Spinal cord (tissue), 10 donors: ENCODE data around the gene RNF144A. TPM values are rescaled to one million over a fixed set of nuclear protein-coding genes. Genes with fewer than 3 reads are reported as not detected.

ENCODE experiments used
- DNase-seq, 6 donors: peaks; one replicate each; pipeline versions ENCODE4 v3.0.0 to v3.0.0-alpha.2; 2013 to 2015; ENCODE audit warnings: low spot score in 6 of 6, low read depth in 4 of 6
- H3K27ac ChIP-seq: one replicate; pipeline ENCODE4 v1.5.1; 2013; ENCODE audit warnings: low read depth, low read length, control low read depth
- H3K27me3 ChIP-seq: one replicate; pipeline ENCODE4 v1.6.1; 2013; ENCODE audit warnings: low read length; ENCODE audit not compliant: control insufficient read depth, insufficient read depth
- H3K36me3 ChIP-seq: one replicate; pipeline ENCODE4 v1.6.1; 2013; ENCODE audit warnings: low read length; ENCODE audit not compliant: control insufficient read depth, insufficient read depth
- H3K4me1 ChIP-seq: one replicate; pipeline ENCODE4 v1.6.1; 2013; ENCODE audit warnings: low read length; ENCODE audit not compliant: control insufficient read depth, insufficient read depth
- H3K4me3 ChIP-seq: one replicate; pipeline ENCODE4 v1.5.1; 2013; ENCODE audit warnings: low read depth, low read length, control low read depth
- H3K9me3 ChIP-seq: one replicate; pipeline ENCODE4 v1.6.1; 2013; ENCODE audit warnings: low read length; ENCODE audit not compliant: control insufficient read depth, insufficient read depth
- WGBS: methylation state at CpG from one replicate; pipeline ENCODE4 v1.1.5; 2013; ENCODE audit warnings: missing lambda C conversion rate; ENCODE audit not compliant: insufficient coverage; 5-methylcytosine and 5-hydroxymethylcytosine counted together
- long read RNA-seq, 4 donors: transcript quantifications; one replicate each; lab custom pipeline, GENCODE V29; 2026
- polyA plus RNA-seq, 2 donors: library from polyadenylated mRNA; unstranded; fragments of 120-200 nt; gene quantifications; one replicate each; pipeline ENCODE4 v1.2.1, GENCODE V29; 2013; ENCODE audit not compliant: insufficient read length in 2 of 2
- total RNA-seq, 2 donors: library from RNA; depleted of rRNA in 1 of 2; stranded (reverse); fragments of 120-200 nt in 1 of 2; fragments of >200 nt in 1 of 2; gene quantifications; one replicate each; pipeline versions ENCODE4 v1.2.3 to v1.2.4, GENCODE V29; 2013 to 2014
- donor health status: healthy.

The RNF144A gene
- total RNA-seq (10 to 100 TPM; 38.2 to 82.3 TPM), polyA plus RNA-seq (10 to 100 TPM; 71.1 to 94.0 TPM)
- long read RNA-seq, donor 1, full-length matches to known transcripts: 6 of 16 reads
- long read RNA-seq, donor 1, partial matches to known transcripts: 10 of 16 reads
- long read RNA-seq, donor 1, other reads (novel, unspliced or antisense): 0 of 16 reads
- long read RNA-seq, donor 2, full-length matches to known transcripts: 2 of 23 reads
- long read RNA-seq, donor 2, partial matches to known transcripts: 21 of 23 reads
- long read RNA-seq, donor 2, other reads (novel, unspliced or antisense): 0 of 23 reads
- long read RNA-seq, donor 3, full-length matches to known transcripts: 4 of 11 reads
- long read RNA-seq, donor 3, partial matches to known transcripts: 7 of 11 reads
- long read RNA-seq, donor 3, other reads (novel, unspliced or antisense): 0 of 11 reads
- long read RNA-seq, donor 4, full-length matches to known transcripts: 1 of 1 reads
- long read RNA-seq, donor 4, partial matches to known transcripts: 0 of 1 reads
- long read RNA-seq, donor 4, other reads (novel, unspliced or antisense): 0 of 1 reads

GRCh38 chr2:6917071-6917760 is at the start of gene RNF144A:
TSS of gene RNF144A (plus strand) at chr2:6917412. CDS start at chr2:6996927, 79,515 bp downstream.
- DNase-seq: peak in 4 of 6 donors; percentile 65 to 93 (median 80)
- peaks cover 35% of the 10 kb centered on the region for H3K4me1 ChIP-seq
- H3K4me3 ChIP-seq: peak within 1 kb of the TSS; percentile 42
- H3K36me3 ChIP-seq: no peaks in the 10 kb centered on the region
- WGBS: 1% methylated on average over 90 of the region's 90 CpGs
- H3K27me3 ChIP-seq: no peaks in the 10 kb centered on the region
- peak within 1 kb of the TSS; percentile 48 for H3K27ac ChIP-seq
- H3K9me3 ChIP-seq: no peaks in the 10 kb centered on the region

GRCh38 chr2:6872394-6872793 is 44.8 kb upstream of the RNF144A start:
- no peaks in the 10 kb centered on the region for H3K9me3 ChIP-seq
- no peak for DNase-seq
- 89% methylated on average over 1 of the region's 2 CpGs for WGBS

GRCh38 chr2:6874032-6874431 is 43.2 kb upstream of the RNF144A start:
- Histone ChIP-seq H3K9me3 (no peaks in the 10 kb centered on the region), H3K4me3 (no peak overlapping the region), H3K27me3 (no peaks in the 10 kb centered on the region), H3K4me1 (peaks cover 8% of the 10 kb centered on the region), H3K27ac (no peak overlapping the region), H3K36me3 (no peaks in the 10 kb centered on the region)
- DNase-seq: no peak
- WGBS: 90% methylated on average over 2 of the region's 3 CpGs

More at GRCh38 chr2:6872394-6872793, 44.8 kb upstream of the RNF144A start:
- no peaks in the 10 kb centered on the region for H3K36me3 ChIP-seq
- H3K27ac ChIP-seq: no peak overlapping the region
- H3K4me3 ChIP-seq: no peak overlapping the region
- H3K27me3 ChIP-seq: no peaks in the 10 kb centered on the region
- peaks cover under 1% of the 10 kb centered on the region for H3K4me1 ChIP-seq

GRCh38 chr2:6876309-6876708 is 40.9 kb upstream of the RNF144A start:
- no peak overlapping the region for H3K27ac ChIP-seq
- no peak overlapping the region for H3K4me3 ChIP-seq
- no peak for DNase-seq
- no peaks in the 10 kb centered on the region for H3K36me3 ChIP-seq
- peaks cover 8% of the 10 kb centered on the region for H3K4me1 ChIP-seq
- no CpG with 5 or more reads among the region's 1 CpG for WGBS
- H3K9me3 ChIP-seq: no peaks in the 10 kb centered on the region
- no peaks in the 10 kb centered on the region for H3K27me3 ChIP-seq

- Histone ChIP-seq H3K27ac (no peak within 1 kb of the TSS), H3K9me3 (no peaks in the 10 kb centered on the region), H3K27me3 (no peaks in the 10 kb centered on the region), H3K4me3 (peak within 1 kb of the TSS; percentile 19), H3K36me3 (no peaks in the 10 kb centered on the region), H3K4me1 (peaks cover 8% of the 10 kb centered on the region)
- WGBS: 41% methylated on average over 6 of the region's 10 CpGs
- peak in 2 of 6 donors; percentile 15 to 64 for DNase-seq
Measured at GRCh38 chr2:6877402-6878304, 39.6 kb upstream of the RNF144A start, which contains the start of gene RSAD2. TSS of gene RSAD2 (plus strand) at chr2:6877777. CDS start at chr2:6877801, 24 bp downstream.

- no peak overlapping the region for H3K27ac ChIP-seq
- WGBS: 100% methylated on average over 4 of the region's 4 CpGs
Measured at GRCh38 chr2:6878549-6878948, 38.7 kb upstream of the RNF144A start.

GRCh38 chr2:6879011-6879410 is 38.2 kb upstream of the RNF144A start:
- no peaks in the 10 kb centered on the region for H3K9me3 ChIP-seq
- no peaks in the 10 kb centered on the region for H3K27me3 ChIP-seq
- WGBS: 83% methylated on average over 1 of the region's 2 CpGs
- no peak overlapping the region for H3K4me3 ChIP-seq
- DNase-seq: no peak
- H3K4me1 ChIP-seq: peaks cover 8% of the 10 kb centered on the region
- no peak overlapping the region for H3K27ac ChIP-seq
- H3K36me3 ChIP-seq: no peaks in the 10 kb centered on the region

More at GRCh38 chr2:6878549-6878948, 38.7 kb upstream of the RNF144A start:
- H3K4me3 ChIP-seq: no peak overlapping the region
- peaks cover 8% of the 10 kb centered on the region for H3K4me1 ChIP-seq
- no peaks in the 10 kb centered on the region for H3K27me3 ChIP-seq
- H3K36me3 ChIP-seq: no peaks in the 10 kb centered on the region
- DNase-seq: no peak
- H3K9me3 ChIP-seq: no peaks in the 10 kb centered on the region

- peaks cover 8% of the 10 kb centered on the region for H3K4me1 ChIP-seq
- WGBS: no CpG with 5 or more reads among the region's 2 CpGs
Measured at GRCh38 chr2:6880200-6880733, 36.9 kb upstream of the RNF144A start.

More at GRCh38 chr2:6880200-6880733, 36.9 kb upstream of the RNF144A start:
- Histone ChIP-seq H3K27me3 (no peaks in the 10 kb centered on the region), H3K36me3 (no peaks in the 10 kb centered on the region), H3K27ac (no peak overlapping the region), H3K4me3 (no peak overlapping the region), H3K9me3 (no peaks in the 10 kb centered on the region)
- DNase-seq: peak in 2 of 6 donors; percentile 42 to 53
